ENCODE data around the gene FBRSL1.

GRCh38 chr12:132528564-132529106 lies 38.7 kb downstream of the FBRSL1 start:
- TF ChIP-seq, protein P1, sequence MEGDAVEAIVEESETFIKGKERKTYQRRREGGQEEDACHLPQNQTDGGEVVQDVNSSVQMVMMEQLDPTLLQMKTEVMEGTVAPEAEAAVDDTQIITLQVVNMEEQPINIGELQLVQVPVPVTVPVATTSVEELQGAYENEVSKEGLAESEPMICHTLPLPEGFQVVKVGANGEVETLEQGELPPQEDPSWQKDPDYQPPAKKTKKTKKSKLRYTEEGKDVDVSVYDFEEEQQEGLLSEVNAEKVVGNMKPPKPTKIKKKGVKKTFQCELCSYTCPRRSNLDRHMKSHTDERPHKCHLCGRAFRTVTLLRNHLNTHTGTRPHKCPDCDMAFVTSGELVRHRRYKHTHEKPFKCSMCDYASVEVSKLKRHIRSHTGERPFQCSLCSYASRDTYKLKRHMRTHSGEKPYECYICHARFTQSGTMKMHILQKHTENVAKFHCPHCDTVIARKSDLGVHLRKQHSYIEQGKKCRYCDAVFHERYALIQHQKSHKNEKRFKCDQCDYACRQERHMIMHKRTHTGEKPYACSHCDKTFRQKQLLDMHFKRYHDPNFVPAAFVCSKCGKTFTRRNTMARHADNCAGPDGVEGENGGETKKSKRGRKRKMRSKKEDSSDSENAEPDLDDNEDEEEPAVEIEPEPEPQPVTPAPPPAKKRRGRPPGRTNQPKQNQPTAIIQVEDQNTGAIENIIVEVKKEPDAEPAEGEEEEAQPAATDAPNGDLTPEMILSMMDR (conservative IDR thresholded peaks at IDR 0.05; ENCODE audit: low read depth, low read length), result no peak
- TF ChIP-seq EZH2 (IDR thresholded peaks at IDR 0.05; ENCODE audit: low read length, unreplicated experiment), result no peak

Data from PC-3 (cell line).